IMR-90 (cell line): ENCODE data around the gene MSI2. TPM values are rescaled to one million over a fixed set of nuclear protein-coding genes. Genes with fewer than 3 reads are reported as not detected.

Experiments
- ATAC-seq: fragments of 200-7000 bp; cut with Tn5 transposase; 2 replicates; pipeline ENCODE4 v1.9.1; 2020; ENCODE audit warnings: low read depth, mild to moderate bottlenecking, moderate library complexity
- BruUV-seq: library from RNA; stranded (reverse); fragments of 400-500 nt; replicated peaks from 2 replicates; lab custom pipeline; 2021; lab: Mats Ljungman, UMichigan
- CTCF ChIA-PET: fragments of 300-600 bp; formaldehyde crosslinking; extraction: SDS; loops from one replicate; lab custom pipeline; 2021; ENCODE audit warnings: antibody characterized with exemption; lab: Yijun Ruan, JAX
- POLR2A ChIA-PET: fragments of 300-600 bp; sonication (Branson Sonifier 250); formaldehyde crosslinking; loops from one replicate; lab custom pipeline; 2022; ENCODE audit warnings: antibody characterized with exemption; ENCODE audit not compliant: unreplicated experiment; lab: Charles Lee
- DNase-seq: peaks from one replicate; pipeline ENCODE4 v3.0.0; 2013
- H2AFZ ChIP-seq: replicated peaks from 2 replicates; pipeline ENCODE3; 2013; ENCODE audit warnings: low read length, mild to moderate bottlenecking; ENCODE audit not compliant: poor library complexity
- H2AK5ac ChIP-seq: 2 replicates; pipeline ENCODE4 v1.6.1; 2013; ENCODE audit warnings: low read depth, low read length, inconsistent platforms
- H2AK9ac ChIP-seq: replicated peaks from 2 replicates; pipeline ENCODE3; 2013; ENCODE audit warnings: mild to moderate bottlenecking, low read depth, low read length, moderate library complexity; ENCODE audit not compliant: poor library complexity
- H2BK120ac ChIP-seq: 2 replicates; pipeline ENCODE4 v1.6.1; 2013; ENCODE audit warnings: low read depth, low read length, inconsistent platforms
- H2BK15ac ChIP-seq: 3 replicates; pipeline ENCODE4 v1.6.1; 2013; ENCODE audit warnings: low read depth, low read length, inconsistent platforms
- H2BK20ac ChIP-seq: 2 replicates; pipeline ENCODE4 v1.6.1; 2013; ENCODE audit warnings: low read depth, mild to moderate bottlenecking, inconsistent platforms, low read length, moderate library complexity
- H2BK5ac ChIP-seq: 2 replicates; pipeline ENCODE4 v1.6.1; 2013; ENCODE audit warnings: mild to moderate bottlenecking, low read depth, low read length, inconsistent platforms; ENCODE audit not compliant: poor library complexity, severe bottlenecking
- H3K14ac ChIP-seq: replicated peaks from 2 replicates; pipeline ENCODE4 v1.6.1; 2013; ENCODE audit warnings: low read depth, low read length, inconsistent platforms
- H3K18ac ChIP-seq: 2 replicates; pipeline ENCODE4 v1.6.1; 2013; ENCODE audit warnings: low read depth, low read length, control low read depth
- H3K23ac ChIP-seq: 2 replicates; pipeline ENCODE4 v1.6.1; 2013; ENCODE audit warnings: low read depth, low read length, inconsistent platforms
- H3K27ac ChIP-seq: 2 replicates; pipeline ENCODE4 v1.5.1; 2013; ENCODE audit warnings: mild to moderate bottlenecking, control low read depth, low read length; ENCODE audit not compliant: insufficient read depth
- H3K27me3 ChIP-seq: 2 replicates; pipeline ENCODE4 v1.6.1; 2013; ENCODE audit warnings: low read length; ENCODE audit not compliant: control insufficient read depth, insufficient read depth
- H3K36me3 ChIP-seq: 2 replicates; pipeline ENCODE4 v1.6.1; 2013; ENCODE audit warnings: low read length, mixed read lengths; ENCODE audit not compliant: control insufficient read depth, insufficient read depth
- H3K4ac ChIP-seq: 2 replicates; pipeline ENCODE4 v1.6.1; 2013; ENCODE audit warnings: low read depth, low read length, inconsistent platforms
- H3K4me1 ChIP-seq: 2 replicates; pipeline ENCODE4 v1.6.1; 2013; ENCODE audit warnings: low read length, mixed read lengths; ENCODE audit not compliant: control insufficient read depth, insufficient read depth
- H3K4me2 ChIP-seq: 2 replicates; pipeline ENCODE4 v1.6.1; 2013; ENCODE audit warnings: low read depth, mild to moderate bottlenecking, control low read depth, low read length, moderate library complexity
- H3K4me3 ChIP-seq: 2 replicates; pipeline ENCODE4 v1.5.1; 2013; ENCODE audit warnings: low read depth, mild to moderate bottlenecking, control low read depth, low read length, moderate library complexity; ENCODE audit not compliant: insufficient read depth
- H3K56ac ChIP-seq: 2 replicates; pipeline ENCODE4 v1.6.1; 2013; ENCODE audit warnings: low read length, inconsistent platforms; ENCODE audit not compliant: insufficient read depth; ENCODE audit errors: extremely low read depth
- H3K79me1 ChIP-seq, 2 experiments: 2 replicates each; pipeline ENCODE4 v1.6.1; 2013; ENCODE audit warnings: low read length in 2 of 2, inconsistent platforms in 1 of 2, low read depth in 1 of 2
- H3K9ac ChIP-seq: 2 replicates; pipeline ENCODE4 v1.6.1; 2013; ENCODE audit warnings: low read depth, low read length, control low read depth
- H3K9me1 ChIP-seq: 2 replicates; pipeline ENCODE4 v1.6.1; 2013; ENCODE audit warnings: low read length, inconsistent platforms; ENCODE audit not compliant: insufficient read depth
- H3K9me3 ChIP-seq: 2 replicates; pipeline ENCODE4 v1.6.1; 2013; ENCODE audit warnings: low read length; ENCODE audit not compliant: control insufficient read depth, insufficient read depth
- H4K20me1 ChIP-seq: 2 replicates; pipeline ENCODE4 v1.6.1; 2013; ENCODE audit warnings: low read length, inconsistent platforms; ENCODE audit not compliant: insufficient read depth
- H4K5ac ChIP-seq: 2 replicates; pipeline ENCODE4 v1.6.1; 2013; ENCODE audit warnings: mild to moderate bottlenecking, low read depth, low read length, control low read depth
- H4K8ac ChIP-seq, 2 experiments: 2 replicates each; pipeline ENCODE4 v1.6.1; 2013; ENCODE audit warnings: low read depth in 2 of 2, low read length in 2 of 2, control low read depth in 1 of 2, inconsistent platforms in 1 of 2
- H4K91ac ChIP-seq: 2 replicates; pipeline ENCODE4 v1.6.1; 2013; ENCODE audit warnings: low read depth, low read length, inconsistent platforms; ENCODE audit not compliant: insufficient read depth
- BHLHE40 ChIP-seq: fragments of 150-350 bp; IDR thresholded peaks from 2 replicates; pipeline ENCODE4 v1.6.1; 2016; ENCODE audit warnings: mild to moderate bottlenecking, low read depth, low read length
- CHD1 ChIP-seq: IDR thresholded peaks from 2 replicates; pipeline ENCODE4 v1.6.1; 2012; ENCODE audit warnings: low read depth, low read length, improper control_type of control experiment
- CTCF ChIP-seq: conservative IDR thresholded peaks from 2 replicates; pipeline ENCODE4 v1.5.1; 2012; ENCODE audit warnings: mild to moderate bottlenecking, low read depth, low read length, improper control_type of control experiment
- FOS ChIP-seq: fragments of 150-350 bp; IDR thresholded peaks from 2 replicates; pipeline ENCODE4 v1.6.1; 2016; ENCODE audit warnings: low read depth, low read length
- MXI1 ChIP-seq: IDR thresholded peaks from 2 replicates; pipeline ENCODE4 v1.6.1; 2012; ENCODE audit warnings: low read depth, mild to moderate bottlenecking, low read length, moderate library complexity, borderline replicate concordance
- POLR2A ChIP-seq: IDR thresholded peaks from 2 replicates; pipeline ENCODE4 v1.6.1; 2012; ENCODE audit warnings: mild to moderate bottlenecking, low read depth, low read length
- RAD21 ChIP-seq: IDR thresholded peaks from 2 replicates; pipeline ENCODE4 v1.6.1; 2012; ENCODE audit warnings: low read length, improper control_type of control experiment
- RCOR1 ChIP-seq: IDR thresholded peaks from 2 replicates; pipeline ENCODE4 v1.6.1; 2012; ENCODE audit warnings: mild to moderate bottlenecking, low read length, improper control_type of control experiment; ENCODE audit not compliant: insufficient replicate concordance
- RFX5 ChIP-seq: IDR thresholded peaks from 2 replicates; pipeline ENCODE4 v1.8.0; 2012; ENCODE audit warnings: low read depth, mild to moderate bottlenecking, low read length, moderate library complexity
- WGBS, 2 experiments: methylation state at CpG; one replicate each; pipeline versions ENCODE4 v1.1.5 to v1.1.7; 2013; ENCODE audit warnings: missing lambda C conversion rate in 2 of 2; ENCODE audit not compliant: insufficient read length in 1 of 2; ENCODE audit errors: extremely low coverage in 2 of 2; 5-methylcytosine and 5-hydroxymethylcytosine counted together
- dilution Hi-C: fragments of 300-500 bp; cut with HindIII; formaldehyde crosslinking; loops from one replicate; pipeline ENCODE4 v1.14.3; 2018; ENCODE audit warnings: low sequenced_read_pairs; ENCODE audit not compliant: unreplicated experiment
- in situ Hi-C: fragments of 300-500 bp; cut with MboI; formaldehyde crosslinking; loops from 3 replicates; pipeline ENCODE4 v1.14.3; 2019; ENCODE audit warnings: low sequenced_read_pairs, inconsistent platforms, mixed read lengths
- intact Hi-C: fragments of 100-400 bp; cut with micrococcal nuclease; formaldehyde crosslinking; loops from 2 replicates; pipeline ENCODE4 v1.10.0; 2022
- polyA plus RNA-seq, 3 experiments: library from polyadenylated mRNA; depleted of rRNA; stranded (reverse); fragments of >200 nt; gene quantifications; 2 replicates each; pipeline ENCODE4 v1.2.3, GENCODE V29; 2012; ENCODE audit warnings: low replicate concordance in 1 of 3
- total RNA-seq: library from RNA; depleted of rRNA; stranded (reverse); fragments of >200 nt; gene quantifications from 2 replicates; pipeline ENCODE4 v1.2.3, GENCODE V29; 2012

MSI2 gene
- total and polyA plus RNA-seq, 2 of the 4 experiments (the other 2 are of a cell fraction): 13.0 to 16.0 TPM

GRCh38 chr17:57315061-57316015, 59.0 kb downstream of the MSI2 start:
- Histone ChIP-seq H2AFZ (no peak overlapping the region), H3K27me3 (no peaks in the 10 kb centered on the region), H2BK20ac (no peak overlapping the region), H2BK120ac (no peak overlapping the region), H3K4me3 (no peak overlapping the region), H3K18ac (no peak overlapping the region), H3K9me3 (no peaks in the 10 kb centered on the region), H3K9ac (no peak overlapping the region), H3K36me3 (peaks cover 4% of the 10 kb centered on the region), H3K9me1 (no peaks in the 10 kb centered on the region; the same call in 1 of the 2 replicates), H4K20me1 (no peaks in the 10 kb centered on the region; the same call in 1 of the 2 replicates), H2AK9ac (no peak overlapping the region), H3K27ac (no peak overlapping the region), H3K4me2 (no peak overlapping the region), H3K79me1 (peaks cover 0 to 3% of the 10 kb centered on the region in 2 experiments; a peak in 1 of 4 replicates), H3K23ac (no peak overlapping the region), H3K56ac (no peak overlapping the region), H3K4ac (no peak overlapping the region), H3K14ac (no peak overlapping the region), H2AK5ac (no peak overlapping the region), H2BK15ac (no peak overlapping the region), H2BK5ac (no peak overlapping the region), H4K5ac (no peak overlapping the region), H4K8ac (no peak overlapping the region), H4K91ac (no peak overlapping the region), H3K4me1 (no peaks in the 10 kb centered on the region)
- dilution Hi-C loops: no loop called here
- POLR2A ChIA-PET: no interaction called here
- intact Hi-C loops: no loop called here
- TF ChIP-seq BHLHE40: no peak
- no peak for TF ChIP-seq CTCF
- TF ChIP-seq RFX5: no peak
- TF ChIP-seq CHD1: no peak
- TF ChIP-seq MXI1: no peak
- no peak for TF ChIP-seq POLR2A
- no peak for TF ChIP-seq RCOR1
- no peak for TF ChIP-seq RAD21
- no peak for TF ChIP-seq FOS
- WGBS, 2 experiments: 88% methylated on average over 1 of the region's 16 CpGs; no CpG with 5 or more reads in 1 of the 2 experiments
- DNase-seq (no peak), ATAC-seq (no peak)
- in situ Hi-C loops: no loop called here
- BruUV-seq: no TSS peak
- CTCF ChIA-PET: no interaction called here
